GM10248 (cell line): ENCODE results near the gene SDHB.
A peak's percentile ranks its signal among the peaks of the same experiment; 100 is the strongest.

Experiments
- CTCF ChIA-PET: fragments of 300-600 bp; sonication (Branson Sonifier 250); formaldehyde crosslinking; extraction: SDS; loops from one replicate; lab custom pipeline; 2021; ENCODE audit warnings: antibody characterized with exemption; lab: Yijun Ruan, JAX
- POLR2A ChIA-PET: fragments of 350-650 bp; sonication (Branson Sonifier 250); formaldehyde crosslinking; extraction: SDS; loops from one replicate; lab custom pipeline; 2020; ENCODE audit warnings: antibody characterized with exemption; lab: Yijun Ruan, JAX
- DNase-seq: peaks from one replicate; pipeline ENCODE4 v3.0.0; 2012; ENCODE audit errors: extremely low spot score
- CTCF ChIP-seq: IDR thresholded peaks from 2 replicates; pipeline ENCODE4 v1.5.1; 2012; ENCODE audit warnings: mild to moderate bottlenecking, low read depth; ENCODE audit errors: extremely low read depth, missing control alignments, control extremely low read depth

SDHB gene

GRCh38 chr1:17078991-17079868 is 25.4 kb upstream of the SDHB start:
- no peak for TF ChIP-seq CTCF
- ChIA-PET POLR2A (no interaction called here), CTCF (interaction anchor here (2.2 kb wide), 1 partner anchor 13 kb away, joined by 6 read pairs; no protein-coding TSS in a partner anchor)
- no peak for DNase-seq

- CTCF ChIA-PET = interaction anchor here (0.9 to 1.5 kb wide), 7 partner anchors 8 to 116 kb away, joined by 3 to 7 read pairs (median 3); no protein-coding TSS in a partner anchor
- DNase-seq = peak; percentile 63
- peak; percentile 37 for TF ChIP-seq CTCF
- POLR2A ChIA-PET = no interaction called here
These were observed 21.8 kb upstream of the SDHB start for GRCh38 chr1:17075470-17076255.

- CTCF ChIA-PET = no interaction called here
- no peak for TF ChIP-seq CTCF
These were observed 18.0 kb upstream of the SDHB start for GRCh38 chr1:17071794-17072193.

GRCh38 chr1:17070163-17070525 is 16.3 kb upstream of the SDHB start:
- POLR2A ChIA-PET = no interaction called here
- TF ChIP-seq CTCF = no peak
- CTCF ChIA-PET = no interaction called here
- DNase-seq = no peak

More at GRCh38 chr1:17071794-17072193, 18.0 kb upstream of the SDHB start:
- POLR2A ChIA-PET = no interaction called here
- DNase-seq = no peak

GRCh38 chr1:17069452-17070162 is 15.8 kb upstream of the SDHB start:
- POLR2A ChIA-PET = no interaction called here
- TF ChIP-seq CTCF = no peak
- CTCF ChIA-PET = no interaction called here
- no peak for DNase-seq

GRCh38 chr1:17068789-17069188 is 15.0 kb upstream of the SDHB start:
- no peak for TF ChIP-seq CTCF
- ChIA-PET POLR2A (no interaction called here), CTCF (no interaction called here)
- DNase-seq = no peak
